GM12891 (cell line): Measurements from ENCODE around the gene PDPN.

ENCODE experiments used
- DNase-seq: peaks from one replicate; pipeline ENCODE4 v3.0.0; 2011; ENCODE audit warnings: low spot score; ENCODE audit not compliant: insufficient read length
- FAIRE-seq: peaks from 2 replicates; lab custom pipeline; 2011; peaks lifted over from hg19 to GRCh38; lab: Jason Lieb, UNC
- PAX5 ChIP-seq: IDR thresholded peaks from 2 replicates; pipeline ENCODE4 v1.6.1; 2011; ENCODE audit warnings: low read length, moderate library complexity, mild to moderate bottlenecking; ENCODE audit not compliant: insufficient read depth, severe bottlenecking
- POLR2A ChIP-seq: IDR thresholded peaks from 2 replicates; pipeline ENCODE4 v1.6.1; 2011; ENCODE audit warnings: low read depth, low read length, control low read depth
- POLR2AphosphoS5 ChIP-seq: IDR thresholded peaks from 2 replicates; pipeline ENCODE4 v1.6.1; 2011; ENCODE audit warnings: low read depth, low read length, control low read depth
- POU2F2 ChIP-seq: IDR thresholded peaks from 2 replicates; pipeline ENCODE4 v1.6.1; 2011; ENCODE audit warnings: low read depth, mild to moderate bottlenecking, control low read depth, low read length, moderate library complexity
- SPI1 ChIP-seq: IDR thresholded peaks from 2 replicates; pipeline ENCODE4 v1.6.1; 2011; ENCODE audit warnings: low read depth, low read length, control low read depth
- TAF1 ChIP-seq: IDR thresholded peaks from 2 replicates; pipeline ENCODE4 v1.6.1; 2011; ENCODE audit warnings: low read depth, low read length, control low read depth

The PDPN gene

DNA sequence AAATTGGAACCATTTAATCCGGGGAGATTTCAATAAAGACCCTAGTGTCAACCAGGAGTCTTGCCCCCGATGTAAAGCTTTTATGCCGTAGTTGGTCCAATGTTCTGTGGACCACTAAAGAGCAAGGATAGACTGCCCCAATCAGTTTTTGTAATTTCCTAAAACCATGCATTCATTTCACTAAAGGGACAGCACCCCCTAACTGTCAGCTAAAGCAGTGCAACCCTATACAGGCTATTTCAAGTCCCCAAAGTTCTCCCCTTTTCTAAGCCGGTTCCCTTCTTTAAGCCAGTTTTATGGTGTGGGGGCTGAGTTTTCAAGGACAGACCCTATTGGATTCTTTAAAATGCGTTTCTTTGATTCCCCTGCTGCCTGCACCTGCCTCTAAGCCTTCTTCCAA, 12.7 kb upstream of the PDPN start:
- no peak for DNase-seq
- TF ChIP-seq PAX5 (no peak), TAF1 (no peak), POU2F2 (no peak), SPI1 (no peak), POLR2AphosphoS5 (no peak), POLR2A (no peak)
- no peak for FAIRE-seq

DNA sequence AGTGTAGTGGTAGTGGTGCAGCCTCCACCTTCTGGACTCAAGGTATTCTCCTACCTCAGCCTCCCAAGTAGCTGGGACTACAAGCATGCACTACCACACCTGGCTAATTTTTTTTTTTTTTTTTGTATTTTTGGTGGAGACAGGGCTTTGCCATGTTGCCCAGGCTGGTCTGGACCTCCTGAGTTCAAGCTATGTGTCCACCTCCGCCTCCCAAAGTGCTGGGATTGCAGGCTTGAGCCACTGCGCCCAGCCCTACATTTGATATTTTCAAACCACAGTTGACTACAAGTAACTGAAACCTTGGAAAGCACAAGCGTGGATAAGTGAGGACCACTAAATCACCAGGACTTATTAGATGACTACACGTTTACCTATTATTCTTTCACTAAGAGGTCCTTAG, 10.0 kb upstream of the PDPN start:
- FAIRE-seq: no peak
- TF ChIP-seq POLR2AphosphoS5 (no peak), POU2F2 (no peak), TAF1 (no peak), POLR2A (no peak), PAX5 (no peak), SPI1 (no peak)
- DNase-seq: no peak

DNA sequence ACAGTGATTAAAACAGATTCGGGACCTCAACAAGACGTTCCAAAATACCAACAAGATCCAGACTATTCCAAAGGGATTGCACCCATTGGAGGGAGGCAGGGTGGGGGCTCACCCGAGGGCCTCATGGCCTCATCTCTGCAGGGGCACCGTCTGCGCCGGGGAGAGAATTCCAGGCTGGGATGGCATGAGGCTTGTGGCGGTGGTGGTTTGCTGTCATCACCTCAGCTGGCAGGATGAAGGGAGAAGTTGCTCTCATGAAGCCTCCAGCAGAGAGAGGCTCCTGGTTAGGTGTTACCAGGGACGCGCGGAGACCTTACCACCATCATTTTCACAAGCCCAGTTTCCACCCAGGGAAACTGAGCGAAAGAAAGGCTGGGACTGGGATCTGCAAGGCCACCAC, 6.7 kb upstream of the PDPN start:
- TF ChIP-seq POLR2AphosphoS5: no peak
- TF ChIP-seq TAF1: no peak
- TF ChIP-seq POLR2A: no peak
- no peak for TF ChIP-seq SPI1
- no peak for TF ChIP-seq PAX5
- no peak for TF ChIP-seq POU2F2
- DNase-seq: no peak
- FAIRE-seq: no peak

DNA sequence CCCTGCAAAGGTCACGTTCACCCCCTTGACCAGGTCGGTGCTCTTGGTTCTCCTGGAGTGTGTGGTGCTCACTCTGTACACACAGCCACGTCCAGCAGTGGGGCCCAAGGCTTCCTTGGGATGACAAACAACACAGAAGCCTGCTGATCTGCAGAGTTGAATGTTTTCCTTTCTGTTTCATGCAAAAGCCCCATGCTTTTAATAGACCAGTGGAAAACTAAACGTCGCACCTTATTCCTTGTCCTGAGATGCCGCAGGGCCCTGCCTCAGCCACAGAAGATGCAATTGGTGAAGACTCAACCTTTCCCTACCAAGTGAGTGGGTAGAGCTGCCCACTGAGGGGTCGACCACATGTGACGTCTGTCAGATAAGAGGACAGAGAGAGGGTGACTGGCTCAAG, 5.8 kb upstream of the PDPN start:
- TF ChIP-seq TAF1 (no peak), POLR2AphosphoS5 (no peak), SPI1 (no peak), PAX5 (no peak), POU2F2 (no peak), POLR2A (no peak)
- no peak for FAIRE-seq

DNA sequence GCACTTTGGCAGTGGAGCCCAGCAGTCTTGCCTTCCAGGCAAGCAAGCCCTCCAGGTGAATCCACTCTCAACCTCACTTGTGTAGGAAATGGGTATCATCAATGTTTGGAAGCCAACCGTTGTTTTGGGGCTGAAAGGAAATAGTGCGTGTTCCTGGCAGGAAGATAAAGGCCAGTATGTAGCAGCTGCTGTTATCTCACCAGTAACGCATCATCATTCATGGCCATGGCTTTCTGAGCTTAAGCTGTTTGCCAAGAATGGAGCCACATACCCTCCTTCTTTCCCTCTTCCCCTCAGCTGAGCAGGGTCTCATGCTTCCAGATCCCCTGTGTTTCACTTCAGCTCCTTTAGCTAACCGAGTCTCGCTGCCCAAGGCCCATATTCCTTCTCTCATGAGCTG, 2.2 kb upstream of the PDPN start:
- DNase-seq: no peak
- TF ChIP-seq POU2F2: no peak
- no peak for TF ChIP-seq SPI1
- no peak for FAIRE-seq

More for the DNA sequence above, 5.8 kb upstream of the PDPN start:
- no peak for DNase-seq

DNA sequence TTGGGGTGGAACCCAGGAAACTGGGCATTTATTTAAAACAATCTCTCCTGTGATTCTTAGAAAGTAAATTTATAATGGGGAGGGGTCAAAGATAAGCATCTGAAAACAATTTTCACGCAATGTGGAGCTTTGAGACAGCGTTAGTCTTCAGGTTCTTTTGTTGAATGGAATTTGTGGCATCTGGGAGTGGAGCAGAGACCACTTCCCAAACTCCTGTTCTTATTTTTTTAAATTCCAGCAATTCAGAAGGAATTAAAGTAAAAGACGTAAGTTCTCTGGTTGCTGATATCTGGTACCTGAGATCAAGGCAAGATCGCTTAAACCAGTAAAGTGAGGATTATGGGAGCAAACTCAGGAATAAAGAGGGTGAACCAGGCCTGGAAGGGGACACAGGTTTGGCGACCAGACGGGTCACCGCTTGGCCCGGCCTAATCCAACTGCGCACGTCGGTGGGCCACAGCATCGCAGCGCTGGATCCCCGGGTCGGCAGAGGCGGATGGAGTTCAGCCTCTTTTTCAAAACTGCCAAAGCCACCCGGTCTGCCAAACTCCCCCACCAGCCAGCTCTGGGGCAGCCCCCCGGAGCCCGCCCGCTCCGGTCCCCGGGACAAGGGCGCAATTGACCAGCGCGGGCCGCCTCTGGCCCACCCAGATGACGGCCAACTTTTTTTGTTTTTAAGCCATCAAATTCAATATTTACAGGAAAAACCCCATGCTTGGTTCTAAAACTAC, 754 bp upstream of the PDPN start:
- TF ChIP-seq POLR2AphosphoS5 (no peak), POLR2A (no peak), SPI1 (no peak), PAX5 (no peak), TAF1 (no peak), POU2F2 (no peak)
- FAIRE-seq (no peak), DNase-seq (no peak)

DNA sequence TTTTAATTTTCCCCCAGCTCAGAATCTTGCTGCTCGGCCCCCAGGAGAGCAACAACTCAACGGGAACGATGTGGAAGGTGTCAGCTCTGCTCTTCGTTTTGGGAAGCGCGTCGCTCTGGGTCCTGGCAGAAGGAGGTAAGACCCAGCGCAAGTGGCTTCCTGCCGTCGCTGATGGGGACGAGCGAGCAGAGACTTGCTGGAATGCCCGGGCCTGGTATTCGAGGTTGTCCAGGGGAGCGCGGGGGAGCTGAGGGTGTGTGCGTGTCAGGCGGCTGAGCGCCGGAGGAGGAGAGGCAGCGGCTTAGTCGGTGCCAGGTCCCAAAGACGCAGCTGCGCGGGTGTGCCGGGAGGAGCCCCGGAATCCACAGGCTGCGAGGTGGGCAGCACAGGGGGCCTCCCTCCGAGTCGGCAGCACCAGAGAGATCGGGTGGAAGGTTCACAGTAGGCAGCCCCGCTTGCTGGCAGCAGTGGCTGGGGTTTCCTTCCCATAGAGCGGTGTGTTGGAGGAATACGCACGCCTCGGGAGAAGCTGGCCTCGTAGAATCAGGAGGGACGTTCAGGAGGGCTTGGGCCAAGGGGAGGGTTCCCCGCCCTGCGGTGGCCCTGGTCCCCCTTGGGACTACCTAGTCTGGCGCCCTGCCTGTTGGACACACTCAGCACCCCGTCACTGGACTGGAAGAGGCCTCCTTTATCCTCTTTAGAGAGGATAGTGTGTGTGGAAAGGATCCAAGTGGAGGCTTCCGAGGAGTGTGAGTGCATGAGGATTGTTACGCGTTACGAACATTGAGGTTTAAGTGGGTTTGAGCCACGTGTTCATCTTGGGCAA, 547 bp downstream of the PDPN start:
- TF ChIP-seq SPI1 (no peak), POU2F2 (no peak), POLR2AphosphoS5 (no peak), POLR2A (no peak), PAX5 (no peak), TAF1 (no peak)
- FAIRE-seq (no peak), DNase-seq (no peak)

DNA sequence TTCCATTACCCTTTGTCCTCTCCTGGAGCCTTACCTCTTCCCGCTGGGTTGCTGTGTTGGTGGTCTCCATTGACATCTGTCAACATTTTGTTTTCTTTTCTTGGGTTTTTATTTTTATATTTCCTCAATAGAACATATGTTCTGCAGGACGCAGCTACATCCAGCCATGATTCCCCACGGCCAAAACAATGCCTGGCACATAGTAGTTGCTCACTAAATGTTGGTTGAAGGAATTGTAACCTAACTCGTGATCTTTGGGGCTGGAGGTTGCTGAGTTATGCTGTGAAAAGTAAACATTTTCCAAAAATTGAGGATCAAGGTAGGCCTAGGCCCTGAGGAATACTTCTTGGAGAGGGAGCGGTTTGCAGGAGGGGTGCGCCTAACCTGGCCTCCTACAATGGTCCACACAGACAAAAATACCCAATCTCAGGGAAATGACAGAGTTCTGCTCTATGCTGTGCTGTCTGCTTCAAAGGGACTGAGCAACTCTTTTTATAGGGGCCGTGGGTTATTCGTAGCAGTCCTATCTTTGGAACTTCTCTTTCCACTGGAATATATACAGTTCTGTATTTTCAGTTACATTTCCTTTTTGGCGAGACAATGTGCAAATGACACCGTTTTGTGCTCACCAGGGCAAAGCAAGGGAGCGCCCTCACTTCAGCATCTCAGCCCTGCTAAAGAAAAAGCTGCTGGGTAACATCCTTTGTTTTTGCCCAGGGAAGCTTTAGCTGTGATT, 1.4 kb downstream of the PDPN start:
- FAIRE-seq (no peak), DNase-seq (no peak)
- no peak for TF ChIP-seq PAX5
- no peak for TF ChIP-seq TAF1
- no peak for TF ChIP-seq POU2F2
- TF ChIP-seq SPI1: no peak
- no peak for TF ChIP-seq POLR2A
- no peak for TF ChIP-seq POLR2AphosphoS5

DNA sequence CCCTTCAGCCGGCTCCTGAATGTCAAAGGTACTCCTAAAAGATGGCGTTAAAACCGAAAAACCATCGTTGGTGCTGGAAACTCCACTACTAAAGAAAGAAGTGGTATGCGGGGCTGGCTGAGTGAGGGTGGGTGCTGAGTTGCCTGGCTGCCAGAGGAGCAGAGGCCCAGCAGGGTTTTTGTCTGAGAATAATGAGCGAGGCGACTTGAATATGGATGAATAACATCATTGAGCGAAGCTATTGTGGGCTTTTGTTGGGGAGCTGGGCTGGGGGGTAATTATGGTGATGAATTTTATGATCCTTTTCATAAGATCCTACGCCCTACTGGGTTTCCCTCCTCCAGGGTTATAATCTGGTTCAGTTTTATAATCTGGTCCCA, 2.0 kb downstream of the PDPN start:
- DNase-seq (no peak), FAIRE-seq (no peak)
- TF ChIP-seq SPI1 (no peak), TAF1 (no peak), POLR2A (no peak), POU2F2 (no peak), PAX5 (no peak), POLR2AphosphoS5 (no peak)
